MCF 10A (cell line): Measurements from ENCODE around the gene HAPLN2. TPM values are rescaled to one million over a fixed set of nuclear protein-coding genes. Genes with fewer than 3 reads are reported as not detected.

Experiments
- BruUV-seq: library from RNA; stranded (reverse); fragments of 400-500 nt; replicated peaks from 2 replicates; lab custom pipeline; 2021; lab: Mats Ljungman, UMichigan
- CTCF ChIA-PET: fragments of 300-600 bp; sonication (Branson Sonifier 250); formaldehyde crosslinking; extraction: SDS; loops from one replicate; lab custom pipeline; 2021; ENCODE audit warnings: antibody characterized with exemption, inconsistent platforms; lab: Yijun Ruan, JAX
- POLR2A ChIA-PET: fragments of 300-600, 350-650 bp; sonication (Branson Sonifier 250); formaldehyde crosslinking; extraction: SDS; loops from one replicate; lab custom pipeline; 2020; ENCODE audit warnings: antibody characterized with exemption, inconsistent platforms; lab: Yijun Ruan, JAX
- DNase-seq: peaks from one replicate; pipeline ENCODE4 v3.0.0-alpha.2; 2018; ENCODE audit not compliant: unreplicated experiment
- H3K27ac Mint-ChIP-seq: one replicate; pipeline ENCODE4 v1.8.0; 2022; ENCODE audit warnings: mild to moderate bottlenecking, low read depth, mixed read lengths; ENCODE audit not compliant: unreplicated experiment
- H3K27me3 Mint-ChIP-seq: one replicate; pipeline ENCODE4 v1.8.0; 2022; ENCODE audit warnings: mixed read lengths; ENCODE audit not compliant: insufficient read depth, unreplicated experiment
- H3K36me3 Mint-ChIP-seq: one replicate; pipeline ENCODE4 v1.8.0; 2022; ENCODE audit warnings: mild to moderate bottlenecking, moderate library complexity, mixed read lengths; ENCODE audit not compliant: insufficient read depth, unreplicated experiment
- H3K4me1 Mint-ChIP-seq: one replicate; pipeline ENCODE4 v1.8.0; 2022; ENCODE audit warnings: mixed read lengths; ENCODE audit not compliant: insufficient read depth, unreplicated experiment
- H3K4me3 Mint-ChIP-seq: one replicate; pipeline ENCODE4 v1.8.0; 2022; ENCODE audit warnings: mild to moderate bottlenecking, moderate library complexity, mixed read lengths; ENCODE audit not compliant: unreplicated experiment
- H3K9me3 Mint-ChIP-seq: one replicate; pipeline ENCODE4 v1.8.0; 2022; ENCODE audit warnings: mixed read lengths; ENCODE audit not compliant: unreplicated experiment
- CTCF ChIP-seq: fragments of 200-600 bp; IDR thresholded peaks from one replicate; pipeline ENCODE4 v1.8.0; 2022; ENCODE audit warnings: antibody characterized with exemption, mild to moderate bottlenecking; ENCODE audit not compliant: unreplicated experiment
- intact Hi-C: fragments of 100-400 bp; cut with micrococcal nuclease; formaldehyde crosslinking; loops from 2 replicates; pipeline ENCODE4 v1.14.1; 2022
- total RNA-seq: library from RNA; stranded (reverse); gene quantifications from 2 replicates; pipeline ENCODE4 v1.2.3, GENCODE V29; 2022

The HAPLN2 gene
- total RNA-seq, 1 experiment from 2014 or later, result not detected

GRCh38 chr1:156600733-156601121 lies 18.5 kb upstream of the HAPLN2 start:
- POLR2A ChIA-PET, result interaction anchor here (0.7 to 7.0 kb wide), 13 partner anchors 9 to 321 kb away, joined by 3 to 134 read pairs (median 7); partner anchors contain the start of genes IQGAP3, MEF2D and NAXE
- peaks cover 18% of the 10 kb centered on the region for H3K4me1 Mint-ChIP-seq
- no peaks in the 10 kb centered on the region for H3K9me3 Mint-ChIP-seq
- CTCF ChIA-PET, result interaction anchor here (0.6 to 8.3 kb wide), 12 partner anchors 9 to 215 kb away, joined by 3 to 64 read pairs (median 5); partner anchors contain the start of genes MEF2D and NAXE
- H3K27ac Mint-ChIP-seq, result peak overlapping the region; percentile 94
- intact Hi-C loops, result loop anchor here (2.0 to 10.0 kb wide), 2 partner anchors 96 to 144 kb away; partner anchors contain the start of gene MEF2D
- no peaks in the 10 kb centered on the region for H3K27me3 Mint-ChIP-seq
- H3K36me3 Mint-ChIP-seq, result peaks cover 53% of the 10 kb centered on the region
- DNase-seq, result peak; percentile 34
- no peak for TF ChIP-seq CTCF
- TSS peak; percentile 66 for BruUV-seq
- peak overlapping the region; percentile 86 for H3K4me3 Mint-ChIP-seq

DNA sequence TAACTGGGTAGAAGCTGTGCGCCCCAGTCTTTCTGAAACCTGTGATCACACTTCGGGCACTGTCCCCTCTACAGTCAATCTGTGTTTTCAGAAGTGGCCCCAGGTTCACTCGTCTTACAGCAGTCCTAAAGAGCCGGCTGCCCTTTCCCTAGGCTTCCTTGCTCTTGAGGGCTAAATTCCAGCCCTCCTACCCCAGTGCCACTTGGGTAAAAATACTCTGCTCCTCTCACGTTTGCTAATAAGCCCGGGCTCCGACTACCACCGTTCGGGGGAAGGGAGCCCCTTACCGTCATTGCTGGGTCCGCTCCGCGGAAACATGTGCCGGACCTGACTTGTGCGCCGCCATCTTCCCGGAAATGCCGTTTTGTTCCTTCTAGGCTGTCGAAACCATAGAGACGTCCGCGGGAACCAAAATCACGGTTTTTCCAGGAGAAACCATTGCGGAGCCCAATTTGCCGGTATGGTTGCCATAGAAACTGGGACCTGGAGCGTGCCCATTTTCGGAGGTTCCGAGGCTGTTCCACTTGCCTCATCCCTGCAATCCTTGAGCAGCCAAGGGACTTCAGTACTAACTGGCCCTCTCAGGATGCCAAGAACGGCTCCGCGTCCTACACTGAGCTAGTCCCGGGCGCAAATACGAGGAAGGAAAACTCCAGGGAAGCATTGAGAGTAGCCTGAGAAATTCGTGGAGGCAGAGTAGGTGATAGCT lies 17.9 kb upstream of the HAPLN2 start, which contains the start of gene GPATCH4:
TSS of gene GPATCH4 (minus strand) at position 358 of the 709 bp plus-strand sequence.
- POLR2A ChIA-PET, result interaction anchor here (0.6 to 7.0 kb wide), 24 partner anchors 9 to 548 kb away, joined by 3 to 134 read pairs (median 4); partner anchors contain the start of genes IQGAP3, MEF2D, NAXE and SMG5
- CTCF ChIA-PET, result interaction anchor here (0.6 to 8.3 kb wide), 21 partner anchors 8 to 216 kb away, joined by 3 to 64 read pairs (median 4); no protein-coding TSS in a partner anchor
- Mint-ChIP-seq H3K36me3 (peaks cover 47% of the 10 kb centered on the region), H3K4me1 (peaks cover 18% of the 10 kb centered on the region), H3K27ac (peak within 1 kb of the TSS; percentile 94), H3K27me3 (no peaks in the 10 kb centered on the region), H3K4me3 (peak within 1 kb of the TSS; percentile 86), H3K9me3 (no peaks in the 10 kb centered on the region)
- BruUV-seq, result no TSS peak
- intact Hi-C loops, result loop anchor here (2.0 to 10.0 kb wide), 2 partner anchors 96 to 144 kb away; partner anchors contain the start of gene MEF2D
- peak; percentile 94 for DNase-seq
- no peak for TF ChIP-seq CTCF

- CTCF ChIA-PET, result interaction anchor here (0.7 to 8.3 kb wide), 19 partner anchors 8 to 216 kb away, joined by 3 to 64 read pairs (median 4); no protein-coding TSS in a partner anchor
- intact Hi-C loops, result loop anchor here (2.0 to 10.0 kb wide), 2 partner anchors 97 to 145 kb away; partner anchors contain the start of gene MEF2D
- Mint-ChIP-seq H3K27me3 (no peaks in the 10 kb centered on the region), H3K4me3 (peak overlapping the region; percentile 86), H3K36me3 (peaks cover 42% of the 10 kb centered on the region), H3K9me3 (no peaks in the 10 kb centered on the region), H3K27ac (peak overlapping the region; percentile 94), H3K4me1 (peaks cover 18% of the 10 kb centered on the region)
- POLR2A ChIA-PET, result interaction anchor here (0.6 to 7.0 kb wide), 17 partner anchors 10 to 548 kb away, joined by 3 to 134 read pairs (median 4); partner anchors contain the start of genes IQGAP3, MEF2D, NAXE and SMG5
- no peak for DNase-seq
- TF ChIP-seq CTCF, result no peak
- BruUV-seq, result TSS peak; percentile 68
These were observed 17.3 kb upstream of the HAPLN2 start for GRCh38 chr1:156601892-156602291.
